T-cell (primary cell): Measurements from ENCODE around the gene NDUFV1. TPM values are rescaled to one million over a fixed set of nuclear protein-coding genes. Genes with fewer than 3 reads are reported as not detected.
A peak's percentile ranks its signal among the peaks of the same experiment; 100 is the strongest.
"Not testable (repeated sequence)": the region's sequence is repeated elsewhere in the genome, so short reads cannot be mapped to it uniquely, and the experiment has no call there.

Source experiments
- ATAC-seq, 4 experiments: fragments of 200-7000 bp in 3 of 4; fragments of 150-1000 bp in 1 of 4; cut with Tn5 transposase; replicated peaks in 1 of 4; 1 replicate in 3 of 4; 2 replicates in 1 of 4; pipeline ENCODE4 v1.10.0; 2021; ENCODE audit warnings: moderate library complexity in 3 of 4, mild to moderate bottlenecking in 2 of 4, moderate number of reproducible peaks in 1 of 4
- CTCF ChIA-PET, 2 donors: fragments of 300-600 bp; sonication (Branson Sonifier 250); formaldehyde crosslinking; loops; one replicate each; lab custom pipeline; 2022; ENCODE audit warnings: antibody characterized with exemption in 2 of 2; lab: Charles Lee
- POLR2A ChIA-PET, 2 donors: fragments of 300-600 bp; sonication (Branson Sonifier 250); formaldehyde crosslinking; loops; one replicate each; lab custom pipeline; 2022; ENCODE audit warnings: antibody characterized with exemption in 2 of 2; lab: Charles Lee
- DNase-seq, 35 experiments: peaks; one replicate each; pipeline versions ENCODE4 v3.0.0 to v3.0.0-alpha.2; 2013 to 2023
- H3K27ac ChIP-seq: one replicate; pipeline ENCODE4 v1.5.1; 2013; ENCODE audit warnings: low read length
- H3K27me3 ChIP-seq, 2 experiments: replicated peaks in 1 of 2; 1 replicate in 1 of 2; 2 replicates in 1 of 2; pipeline versions ENCODE4 v1.6.1 to v1.7.0; 2013; ENCODE audit warnings: low read length in 1 of 2, mixed read lengths in 1 of 2; ENCODE audit not compliant: control insufficient read depth in 2 of 2, insufficient read depth in 2 of 2; ENCODE audit errors: extremely low read depth in 1 of 2
- H3K36me3 ChIP-seq, 2 donors: 1 replicate in 1 of 2; 2 replicates in 1 of 2; pipeline versions ENCODE4 v1.6.1 to v1.7.0; 2013; ENCODE audit warnings: low read length in 1 of 2; ENCODE audit not compliant: control insufficient read depth in 2 of 2, insufficient read depth in 1 of 2; ENCODE audit errors: extremely low read depth in 1 of 2
- H3K4me1 ChIP-seq, 2 experiments: 1 replicate in 1 of 2; 2 replicates in 1 of 2; pipeline versions ENCODE4 v1.6.1 to v1.7.0; 2013; ENCODE audit warnings: low read length in 2 of 2, mixed read lengths in 1 of 2; ENCODE audit not compliant: insufficient read depth in 2 of 2, control insufficient read depth in 1 of 2; ENCODE audit errors: extremely low read depth in 1 of 2
- H3K4me3 ChIP-seq, 2 donors: 1 replicate in 1 of 2; 2 replicates in 1 of 2; pipeline versions ENCODE4 v1.5.1 to v1.7.0; 2013; ENCODE audit warnings: mild to moderate bottlenecking in 2 of 2, low read length in 1 of 2, moderate library complexity in 1 of 2; ENCODE audit not compliant: control insufficient read depth in 1 of 2; ENCODE audit errors: extremely low read depth in 1 of 2
- H3K9me3 ChIP-seq: 2 replicates; pipeline ENCODE4 v1.7.0; 2013
- H3K27ac Mint-ChIP-seq, 2 donors: one replicate each; pipeline ENCODE4 v1.8.0; 2020 to 2021; ENCODE audit warnings: mild to moderate bottlenecking in 2 of 2, mixed read lengths in 2 of 2
- H3K27me3 Mint-ChIP-seq, 2 donors: one replicate each; pipeline ENCODE4 v1.8.0; 2021 to 2022; ENCODE audit warnings: mixed read lengths in 2 of 2
- H3K36me3 Mint-ChIP-seq: one replicate; pipeline ENCODE4 v1.8.0; 2021; ENCODE audit warnings: mixed read lengths
- H3K4me1 Mint-ChIP-seq, 3 donors: one replicate each; pipeline ENCODE4 v1.8.0; 2020 to 2022; ENCODE audit warnings: mixed read lengths in 3 of 3, mild to moderate bottlenecking in 1 of 3
- H3K4me3 Mint-ChIP-seq, 3 donors: one replicate each; pipeline ENCODE4 v1.8.0; 2020 to 2022; ENCODE audit warnings: mild to moderate bottlenecking in 3 of 3, mixed read lengths in 3 of 3, moderate library complexity in 3 of 3
- H3K9me3 Mint-ChIP-seq, 3 donors: one replicate each; pipeline ENCODE4 v1.8.0; 2020 to 2022; ENCODE audit warnings: mixed read lengths in 3 of 3
- WGBS: methylation state at CpG from one replicate; pipeline ENCODE4 v1.1.5; 2013; ENCODE audit warnings: missing lambda C conversion rate; ENCODE audit not compliant: insufficient coverage; 5-methylcytosine and 5-hydroxymethylcytosine counted together
- total RNA-seq, 35 experiments: library from RNA in 6 of 35; stranded (reverse) in 6 of 35; fragments of 120-200 nt in 1 of 35; gene quantifications; one replicate each; pipeline versions ENCODE4 v1.2.1 to v1.2.4 and lab custom pipeline; 2013 to 2026

NDUFV1 gene
- total RNA-seq, 5 donors from 2014 or later (not counting 1 experiment from before 2014, with no cell fraction given), result 199 to 250 (median 238) TPM

DNA sequence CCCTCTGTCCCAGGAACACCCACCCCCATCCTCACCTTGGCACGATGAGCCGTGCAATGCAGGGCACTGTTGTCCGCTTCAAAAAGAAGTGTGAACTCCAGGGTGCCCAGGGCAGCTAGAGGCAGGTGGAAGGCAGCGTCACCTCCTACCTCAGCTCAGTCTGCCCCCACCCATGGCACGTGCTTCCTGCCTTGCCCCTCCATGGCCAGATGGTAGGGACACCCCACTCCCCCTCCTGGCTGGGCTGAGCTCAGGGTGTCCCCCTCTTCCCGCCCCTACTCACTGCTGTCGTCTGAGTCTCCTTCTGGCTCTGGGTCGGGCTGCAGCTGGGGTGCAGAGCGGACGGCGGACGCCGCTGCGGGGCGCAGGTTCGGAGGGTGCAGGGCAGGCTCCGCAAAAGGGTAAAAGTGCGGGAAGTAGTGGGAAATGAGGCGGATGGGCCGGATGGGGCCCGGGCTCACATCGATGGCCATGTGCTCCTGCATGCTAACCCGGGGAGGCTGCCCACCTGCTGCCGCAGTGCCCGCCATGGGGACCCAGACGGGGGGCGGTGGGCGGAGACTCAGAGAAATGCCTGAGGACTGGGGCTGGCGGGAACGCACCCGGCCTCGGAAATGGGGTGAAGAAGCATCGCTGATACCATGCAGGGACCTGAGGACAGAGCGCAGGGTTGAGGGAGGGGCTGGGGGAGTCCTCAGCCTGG lies 9.1 kb downstream of the NDUFV1 start:
- Histone ChIP-seq H3K27me3 (peaks cover 0 to 9% of the 10 kb centered on the region in 2 experiments), H3K9me3 (no peaks in the 10 kb centered on the region), H3K4me1 (peaks cover 15 to 44% of the 10 kb centered on the region in 2 experiments), H3K36me3 (peaks cover 11 to 23% of the 10 kb centered on the region in 2 donors), H3K27ac (peak overlapping the region; percentile 100), H3K4me3 (peak overlapping the region in 1 of 2 donors; percentile 39)
- ChIA-PET CTCF (interaction anchor here in 1 of 2 donors (0.6 to 1.0 kb wide), 3 partner anchors 13 to 588 kb away, joined by 3 to 5 read pairs (median 3); no protein-coding TSS in a partner anchor), POLR2A (no interaction called here)
- H3K4me1 Mint-ChIP-seq, result peaks cover 15 to 37% (median 23%) of the 10 kb centered on the region in 3 donors
- DNase-seq (peak in 1 of 35 experiments; percentile 40), ATAC-seq (no peak)
- peak overlapping the region; percentile 31 to 76 (median 63) for H3K4me3 Mint-ChIP-seq
- 35% methylated on average over 25 of the region's 34 CpGs for WGBS
- H3K9me3 Mint-ChIP-seq, result no peaks in the 10 kb centered on the region
- H3K27ac Mint-ChIP-seq, result peak overlapping the region; percentile 11 to 70
- H3K36me3 Mint-ChIP-seq, result peaks cover 7% of the 10 kb centered on the region
- H3K27me3 Mint-ChIP-seq, result no peaks in the 10 kb centered on the region

GRCh38 chr11:67616431-67617242 lies 9.9 kb downstream of the NDUFV1 start:
- ChIA-PET CTCF (interaction anchor here in 1 of 2 donors (0.6 kb wide), 1 partner anchor 588 kb away, joined by 5 read pairs; no protein-coding TSS in a partner anchor), POLR2A (no interaction called here)
- Mint-ChIP-seq H3K27ac (peak overlapping the region; percentile 11 to 68), H3K9me3 (no peaks in the 10 kb centered on the region), H3K27me3 (no peaks in the 10 kb centered on the region), H3K36me3 (peaks cover 7% of the 10 kb centered on the region), H3K4me3 (peak overlapping the region in 2 of 3 donors; percentile 37 to 76), H3K4me1 (peaks cover 15 to 37% (median 23%) of the 10 kb centered on the region in 3 donors)
- Histone ChIP-seq H3K4me1 (peaks cover 15 to 44% of the 10 kb centered on the region in 2 experiments), H3K36me3 (peaks cover 7 to 16% of the 10 kb centered on the region in 2 donors), H3K27me3 (peaks cover 0 to 9% of the 10 kb centered on the region in 2 experiments), H3K4me3 (peak overlapping the region in 1 of 2 donors; percentile 39), H3K9me3 (no peaks in the 10 kb centered on the region), H3K27ac (no peak overlapping the region)
- ATAC-seq (no peak), DNase-seq (no peak)
- 69% methylated on average over 4 of the region's 11 CpGs for WGBS

GRCh38 chr11:67617243-67617953 lies 10.7 kb downstream of the NDUFV1 start:
- no peak for DNase-seq
- H3K36me3 ChIP-seq, result peaks cover 0 to 9% of the 10 kb centered on the region in 2 donors
- Mint-ChIP-seq H3K27me3 (no peaks in the 10 kb centered on the region), H3K9me3 (no peaks in the 10 kb centered on the region), H3K4me1 (peaks cover 15 to 37% (median 23%) of the 10 kb centered on the region in 3 donors), H3K27ac (peak overlapping the region in 1 of 2 donors; percentile 68), H3K4me3 (peak overlapping the region in 2 of 3 donors; percentile 29 to 76), H3K36me3 (peaks cover 3% of the 10 kb centered on the region)
- POLR2A ChIA-PET, result interaction anchor here in 1 of 2 donors (0.6 kb wide), 1 partner anchor 872 kb away, joined by 4 read pairs; no protein-coding TSS in a partner anchor
- H3K9me3 ChIP-seq, result no peaks in the 10 kb centered on the region
- H3K4me1 ChIP-seq, result peaks cover 15 to 44% of the 10 kb centered on the region in 2 experiments
- no peak for ATAC-seq
- no peak overlapping the region for H3K4me3 ChIP-seq
- H3K27me3 ChIP-seq, result peaks cover 0 to 9% of the 10 kb centered on the region in 2 experiments
- CTCF ChIA-PET, result interaction anchor here in 1 of 2 donors (0.7 kb wide), 1 partner anchor 272 kb away, joined by 3 read pairs; no protein-coding TSS in a partner anchor
- 88% methylated on average over 6 of the region's 7 CpGs for WGBS
- no peak overlapping the region for H3K27ac ChIP-seq

- not testable (repeated sequence) for H3K9me3 Mint-ChIP-seq
- peaks cover 12 to 29% of the 10 kb centered on the region in 2 experiments for H3K4me1 ChIP-seq
Measured at GRCh38 chr11:67618901-67619659, 12.3 kb downstream of the NDUFV1 start.

GRCh38 chr11:67619683-67620618 lies 13.2 kb downstream of the NDUFV1 start:
- DNase-seq, H3K9me3 ChIP-seq, POLR2A ChIA-PET, H3K36me3 ChIP-seq, H3K27me3 Mint-ChIP-seq, CTCF ChIA-PET, H3K4me3 ChIP-seq, ATAC-seq, H3K27me3 ChIP-seq, H3K36me3 Mint-ChIP-seq, H3K27ac ChIP-seq, H3K4me3 Mint-ChIP-seq, H3K9me3 Mint-ChIP-seq, H3K27ac Mint-ChIP-seq: not testable (repeated sequence)
- H3K4me1 Mint-ChIP-seq, result peaks cover 3 to 16% (median 4%) of the 10 kb centered on the region in 3 donors
- H3K4me1 ChIP-seq, result peaks cover 7 to 20% of the 10 kb centered on the region in 2 experiments
- WGBS, result 75% methylated on average over 23 of the region's 33 CpGs

More at GRCh38 chr11:67618901-67619659, 12.3 kb downstream of the NDUFV1 start:
- H3K4me1 Mint-ChIP-seq, result peaks cover 8 to 24% (median 12%) of the 10 kb centered on the region in 3 donors
- H3K27me3 ChIP-seq, H3K9me3 ChIP-seq, H3K27ac Mint-ChIP-seq, H3K27ac ChIP-seq, DNase-seq, H3K36me3 Mint-ChIP-seq, CTCF ChIA-PET, H3K27me3 Mint-ChIP-seq, H3K36me3 ChIP-seq, POLR2A ChIA-PET, H3K4me3 ChIP-seq, ATAC-seq, H3K4me3 Mint-ChIP-seq: not testable (repeated sequence)
- WGBS, result 100% methylated on average over 6 of the region's 40 CpGs
